Measurements from ENCODE around the gene DNAJC22. TPM values are rescaled to one million over a fixed set of nuclear protein-coding genes. Genes with fewer than 3 reads are reported as not detected.
"Not testable (repeated sequence)": the region's sequence is repeated elsewhere in the genome, so short reads cannot be mapped to it uniquely, and the experiment has no call there.

The DNAJC22 gene
- total RNA-seq, 1 donor from 2014 or later, result not detected

DNA sequence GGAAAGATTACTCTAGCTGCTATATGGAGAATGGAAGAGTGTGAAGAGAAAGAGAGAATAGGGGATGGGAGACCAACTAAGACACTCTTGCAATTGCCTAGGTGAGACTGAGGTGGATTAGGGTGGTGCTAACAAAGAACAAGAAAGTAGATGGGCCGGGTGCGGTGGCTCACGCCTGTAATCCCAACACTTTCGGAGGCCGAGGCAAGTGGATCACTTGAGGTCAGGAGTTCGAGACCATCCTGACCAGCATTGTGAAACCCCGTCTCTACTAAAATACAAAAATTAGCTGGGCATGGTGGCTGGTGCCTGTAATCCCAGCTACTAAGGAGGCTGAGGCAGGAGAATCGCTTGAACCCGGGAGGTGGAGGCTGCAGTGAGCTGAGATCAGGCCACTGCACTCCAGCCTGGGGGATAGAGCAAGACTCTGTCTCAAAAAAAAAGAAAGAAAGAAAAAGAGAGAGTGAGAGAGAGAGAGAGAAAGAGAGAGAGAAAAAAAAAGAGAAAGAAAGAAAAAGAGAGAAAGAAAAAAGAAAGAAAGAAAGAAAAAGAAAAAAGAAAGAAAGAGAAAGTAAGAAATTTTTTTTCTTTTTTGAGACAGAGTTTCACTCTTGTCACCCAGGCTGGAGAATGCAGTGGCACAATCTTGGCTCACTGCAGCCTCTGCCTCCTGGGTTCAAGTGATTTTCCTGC lies 26.1 kb upstream of the DNAJC22 start:
- not testable (repeated sequence) for H3K27ac ChIP-seq (ENCODE audit: low read depth, low read length); H3K9me3 ChIP-seq (ENCODE audit: control insufficient read depth in 3 of 3, low read length in 3 of 3); H3K36me3 ChIP-seq (ENCODE audit: control insufficient read depth in 3 of 3, insufficient read depth in 3 of 3, low read length in 3 of 3); H3K27me3 ChIP-seq (ENCODE audit: control insufficient read depth in 3 of 3, insufficient read depth in 3 of 3, low read length in 3 of 3); H3K9ac ChIP-seq (ENCODE audit: low read depth in 1 of 3, low read length in 3 of 3); H3K4me3 ChIP-seq (ENCODE audit: low read length in 3 of 3)
- H3K4me1 ChIP-seq (ENCODE audit: control insufficient read depth in 3 of 3, insufficient read depth in 3 of 3, low read length in 3 of 3), result peaks cover 6 to 14% (median 13%) of the 10 kb centered on the region in 3 donors

GRCh38 chr12:49322367-49322707 lies 24.4 kb upstream of the DNAJC22 start:
- H3K27ac ChIP-seq (ENCODE audit: low read depth, low read length), result no peak overlapping the region
- H3K4me3 ChIP-seq (ENCODE audit: low read length in 3 of 3), result peak overlapping the region; percentile 73 to 87 (median 76)
- H3K9ac ChIP-seq (ENCODE audit: low read depth in 1 of 3, low read length in 3 of 3), result peak overlapping the region; percentile 55 to 83 (median 65)
- H3K9me3 ChIP-seq (ENCODE audit: control insufficient read depth in 3 of 3, low read length in 3 of 3), result no peaks in the 10 kb centered on the region
- H3K4me1 ChIP-seq (ENCODE audit: control insufficient read depth in 3 of 3, insufficient read depth in 3 of 3, low read length in 3 of 3), result peaks cover 6 to 14% (median 13%) of the 10 kb centered on the region in 3 donors
- no peaks in the 10 kb centered on the region for H3K36me3 ChIP-seq (ENCODE audit: control insufficient read depth in 3 of 3, insufficient read depth in 3 of 3, low read length in 3 of 3)
- no peaks in the 10 kb centered on the region for H3K27me3 ChIP-seq (ENCODE audit: control insufficient read depth in 3 of 3, insufficient read depth in 3 of 3, low read length in 3 of 3)

DNA sequence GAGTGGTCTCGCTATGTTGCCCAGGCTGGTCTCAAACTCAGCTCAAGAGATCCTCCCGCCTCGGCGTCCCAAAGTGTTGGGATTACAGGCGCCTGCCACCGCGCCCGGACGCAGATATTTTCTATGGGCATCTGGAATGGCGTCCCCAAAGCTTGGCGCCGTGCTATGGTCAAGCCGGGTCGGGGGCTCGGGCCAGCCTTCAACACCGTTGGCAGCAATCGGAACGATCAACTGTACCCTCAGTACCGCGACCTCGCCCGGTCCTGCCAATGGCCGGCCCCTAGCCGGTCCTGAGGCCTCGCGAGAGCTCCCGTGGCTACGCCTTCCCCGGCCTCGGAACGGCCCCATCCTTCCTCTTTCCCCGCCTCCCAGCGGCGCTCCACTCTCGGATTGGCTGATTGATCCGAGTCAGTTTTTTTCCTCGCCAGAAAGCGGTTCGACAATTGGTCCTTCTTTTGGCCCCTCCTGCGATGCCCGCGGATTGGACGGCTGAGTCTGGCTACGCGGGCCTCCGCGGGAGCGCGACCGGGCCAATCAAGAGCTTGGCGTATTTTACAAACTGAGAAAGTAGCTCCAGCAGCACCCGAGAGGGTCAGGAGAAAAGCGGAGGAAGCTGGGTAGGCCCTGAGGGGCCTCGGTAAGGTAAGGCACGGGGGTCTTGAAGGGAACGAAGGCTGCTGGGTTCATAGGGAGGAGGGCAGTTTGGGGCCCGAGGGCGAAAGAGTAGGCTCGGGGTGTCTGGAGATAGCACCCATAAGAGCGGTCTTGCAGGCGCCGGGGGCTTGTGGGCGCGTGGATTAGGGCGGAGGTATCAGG lies 23.8 kb upstream of the DNAJC22 start, which contains the start of gene TROAP:
TROAP (plus strand) TSS at position 548 of the 816 bp plus-strand sequence. CDS start 354 bp downstream, outside the sequence.
- H3K36me3 ChIP-seq (ENCODE audit: control insufficient read depth in 3 of 3, insufficient read depth in 3 of 3, low read length in 3 of 3), result no peaks in the 10 kb centered on the region
- H3K9me3 ChIP-seq (ENCODE audit: control insufficient read depth in 3 of 3, low read length in 3 of 3), result no peaks in the 10 kb centered on the region
- no peaks in the 10 kb centered on the region for H3K27me3 ChIP-seq (ENCODE audit: control insufficient read depth in 3 of 3, insufficient read depth in 3 of 3, low read length in 3 of 3)
- H3K9ac ChIP-seq (ENCODE audit: low read depth in 1 of 3, low read length in 3 of 3), result peak within 1 kb of the TSS; percentile 65 to 83 (median 71)
- H3K4me3 ChIP-seq (ENCODE audit: low read length in 3 of 3), result peak within 1 kb of the TSS; percentile 78 to 91 (median 87)
- H3K27ac ChIP-seq (ENCODE audit: low read depth, low read length), result no peak within 1 kb of the TSS
- peaks cover 6 to 14% (median 13%) of the 10 kb centered on the region in 3 donors for H3K4me1 ChIP-seq (ENCODE audit: control insufficient read depth in 3 of 3, insufficient read depth in 3 of 3, low read length in 3 of 3)

GRCh38 chr12:49323524-49324097 lies 23.1 kb upstream of the DNAJC22 start:
- peak overlapping the region; percentile 61 to 71 (median 66) for H3K9ac ChIP-seq (ENCODE audit: low read depth in 1 of 3, low read length in 3 of 3)
- H3K27ac ChIP-seq (ENCODE audit: low read depth, low read length), result no peak overlapping the region
- no peaks in the 10 kb centered on the region for H3K9me3 ChIP-seq (ENCODE audit: control insufficient read depth in 3 of 3, low read length in 3 of 3)

DNA sequence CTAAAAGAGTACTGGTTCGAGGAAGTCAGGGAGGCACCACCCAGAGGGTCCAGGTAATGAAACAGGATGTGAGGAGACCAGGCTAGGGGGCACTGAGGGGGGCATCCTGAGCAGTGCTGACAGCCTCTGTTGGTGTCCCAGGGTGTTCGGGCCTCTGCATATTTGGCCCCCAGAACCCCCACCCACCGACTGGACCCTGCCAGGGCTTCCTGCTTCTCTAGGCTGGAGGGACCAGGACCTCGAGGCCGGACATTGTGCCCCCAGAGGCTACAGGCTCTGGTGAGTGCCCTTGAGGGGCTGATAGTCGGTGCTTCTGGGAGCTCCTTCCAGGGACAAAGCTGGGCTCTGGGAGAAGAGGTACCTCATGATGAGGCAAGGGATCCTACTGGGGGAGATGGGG lies 21.1 kb upstream of the DNAJC22 start:
- no peaks in the 10 kb centered on the region for H3K27me3 ChIP-seq (ENCODE audit: control insufficient read depth in 3 of 3, insufficient read depth in 3 of 3, low read length in 3 of 3)
- H3K9ac ChIP-seq (ENCODE audit: low read depth in 1 of 3, low read length in 3 of 3), result no peak overlapping the region
- no peaks in the 10 kb centered on the region for H3K36me3 ChIP-seq (ENCODE audit: control insufficient read depth in 3 of 3, insufficient read depth in 3 of 3, low read length in 3 of 3)
- H3K9me3 ChIP-seq (ENCODE audit: control insufficient read depth in 3 of 3, low read length in 3 of 3), result no peaks in the 10 kb centered on the region
- H3K4me1 ChIP-seq (ENCODE audit: control insufficient read depth in 3 of 3, insufficient read depth in 3 of 3, low read length in 3 of 3), result peaks cover 6 to 14% (median 13%) of the 10 kb centered on the region in 3 donors
- H3K4me3 ChIP-seq (ENCODE audit: low read length in 3 of 3), result no peak overlapping the region
- no peak overlapping the region for H3K27ac ChIP-seq (ENCODE audit: low read depth, low read length)

More at GRCh38 chr12:49323524-49324097, 23.1 kb upstream of the DNAJC22 start:
- Histone ChIP-seq H3K4me1 (ENCODE audit: control insufficient read depth in 3 of 3, insufficient read depth in 3 of 3, low read length in 3 of 3) (peaks cover 6 to 14% (median 13%) of the 10 kb centered on the region in 3 donors), H3K4me3 (ENCODE audit: low read length in 3 of 3) (peak overlapping the region; percentile 78 to 91 (median 82)), H3K36me3 (ENCODE audit: control insufficient read depth in 3 of 3, insufficient read depth in 3 of 3, low read length in 3 of 3) (no peaks in the 10 kb centered on the region), H3K27me3 (ENCODE audit: control insufficient read depth in 3 of 3, insufficient read depth in 3 of 3, low read length in 3 of 3) (no peaks in the 10 kb centered on the region)

DNA sequence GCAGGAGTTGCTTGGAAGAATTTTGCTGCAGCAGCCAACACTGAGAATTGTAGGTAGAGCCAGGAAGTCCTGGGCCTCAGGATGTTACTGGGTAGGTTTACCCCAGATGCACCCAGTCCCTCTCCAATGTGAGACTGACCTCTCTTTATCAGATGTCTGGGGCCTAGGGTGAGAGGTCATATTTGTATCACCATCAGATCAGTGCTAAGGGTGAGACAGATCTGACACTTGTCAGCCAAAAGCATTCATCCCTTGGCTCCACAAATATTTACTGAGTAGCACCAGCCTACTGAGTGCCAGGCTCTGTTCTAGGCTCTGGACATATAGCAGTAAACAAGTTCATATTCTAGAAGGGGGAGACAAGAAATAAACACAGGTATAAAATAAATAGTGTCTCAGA lies 19.3 kb upstream of the DNAJC22 start:
- Histone ChIP-seq H3K27ac (ENCODE audit: low read depth, low read length) (no peak overlapping the region), H3K36me3 (ENCODE audit: control insufficient read depth in 3 of 3, insufficient read depth in 3 of 3, low read length in 3 of 3) (no peaks in the 10 kb centered on the region), H3K9ac (ENCODE audit: low read depth in 1 of 3, low read length in 3 of 3) (no peak overlapping the region), H3K9me3 (ENCODE audit: control insufficient read depth in 3 of 3, low read length in 3 of 3) (no peaks in the 10 kb centered on the region), H3K27me3 (ENCODE audit: control insufficient read depth in 3 of 3, insufficient read depth in 3 of 3, low read length in 3 of 3) (peaks cover 0 to 10% (median 7%) of the 10 kb centered on the region in 3 donors), H3K4me1 (ENCODE audit: control insufficient read depth in 3 of 3, insufficient read depth in 3 of 3, low read length in 3 of 3) (peaks cover 9 to 17% (median 13%) of the 10 kb centered on the region in 3 donors), H3K4me3 (ENCODE audit: low read length in 3 of 3) (no peak overlapping the region)

GRCh38 chr12:49327887-49328286 lies 18.8 kb upstream of the DNAJC22 start:
- H3K4me1 ChIP-seq (ENCODE audit: control insufficient read depth in 3 of 3, insufficient read depth in 3 of 3, low read length in 3 of 3), result peaks cover 8 to 17% (median 13%) of the 10 kb centered on the region in 3 donors
- H3K36me3 ChIP-seq (ENCODE audit: control insufficient read depth in 3 of 3, insufficient read depth in 3 of 3, low read length in 3 of 3), result no peaks in the 10 kb centered on the region
- peaks cover 0 to 12% (median 10%) of the 10 kb centered on the region in 3 donors for H3K27me3 ChIP-seq (ENCODE audit: control insufficient read depth in 3 of 3, insufficient read depth in 3 of 3, low read length in 3 of 3)
- no peak overlapping the region for H3K27ac ChIP-seq (ENCODE audit: low read depth, low read length)
- no peak overlapping the region for H3K4me3 ChIP-seq (ENCODE audit: low read length in 3 of 3)
- no peak overlapping the region for H3K9ac ChIP-seq (ENCODE audit: low read depth in 1 of 3, low read length in 3 of 3)
- no peaks in the 10 kb centered on the region for H3K9me3 ChIP-seq (ENCODE audit: control insufficient read depth in 3 of 3, low read length in 3 of 3)

DNA sequence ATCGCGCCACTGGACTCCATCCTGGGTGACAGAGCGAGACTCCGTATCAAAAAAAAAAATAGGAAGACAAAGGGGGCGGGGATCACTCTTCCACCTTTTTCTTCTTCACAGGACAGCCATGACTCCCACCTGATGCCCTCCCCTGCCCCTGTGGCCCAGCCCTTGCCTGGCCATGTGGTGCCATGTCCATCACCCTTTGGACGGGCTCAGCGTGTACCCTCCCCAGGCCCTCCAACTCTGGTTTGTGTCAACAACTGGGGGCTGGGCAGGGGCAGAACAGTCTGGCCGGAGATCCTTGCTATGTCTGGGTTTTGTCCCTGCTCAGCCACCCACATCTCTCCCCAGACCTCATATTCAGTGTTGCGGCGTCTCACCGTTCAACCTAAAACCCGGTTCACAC lies 17.9 kb upstream of the DNAJC22 start:
- Histone ChIP-seq H3K36me3 (ENCODE audit: control insufficient read depth in 3 of 3, insufficient read depth in 3 of 3, low read length in 3 of 3) (no peaks in the 10 kb centered on the region), H3K27ac (ENCODE audit: low read depth, low read length) (no peak overlapping the region), H3K4me3 (ENCODE audit: low read length in 3 of 3) (no peak overlapping the region), H3K27me3 (ENCODE audit: control insufficient read depth in 3 of 3, insufficient read depth in 3 of 3, low read length in 3 of 3) (peaks cover 5 to 17% (median 10%) of the 10 kb centered on the region in 3 donors), H3K4me1 (ENCODE audit: control insufficient read depth in 3 of 3, insufficient read depth in 3 of 3, low read length in 3 of 3) (peaks cover under 1 to 11% (median 7%) of the 10 kb centered on the region in 3 donors), H3K9me3 (ENCODE audit: control insufficient read depth in 3 of 3, low read length in 3 of 3) (no peaks in the 10 kb centered on the region), H3K9ac (ENCODE audit: low read depth in 1 of 3, low read length in 3 of 3) (no peak overlapping the region)

DNA sequence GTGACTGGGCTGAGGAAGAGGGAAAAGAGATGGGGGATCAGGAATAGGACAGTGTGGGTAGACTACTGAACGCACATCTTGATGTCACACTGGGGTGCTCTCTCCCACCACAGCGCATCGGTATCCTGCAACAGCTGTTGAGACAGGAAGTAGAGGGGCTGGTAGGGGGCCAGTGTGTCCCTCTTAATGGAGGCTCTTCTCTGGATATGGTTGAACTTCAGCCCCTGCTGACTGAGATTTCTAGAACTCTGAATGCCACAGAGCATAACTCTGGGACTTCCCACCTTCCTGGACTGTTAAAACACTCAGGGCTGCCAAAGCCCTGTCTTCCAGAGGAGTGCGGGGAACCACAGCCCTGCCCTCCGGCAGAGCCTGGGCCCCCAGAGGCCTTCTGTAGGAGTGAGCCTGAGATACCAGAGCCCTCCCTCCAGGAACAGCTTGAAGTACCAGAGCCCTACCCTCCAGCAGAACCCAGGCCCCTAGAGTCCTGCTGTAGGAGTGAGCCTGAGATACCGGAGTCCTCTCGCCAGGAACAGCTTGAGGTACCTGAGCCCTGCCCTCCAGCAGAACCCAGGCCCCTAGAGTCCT lies 16.6 kb upstream of the DNAJC22 start:
- Histone ChIP-seq H3K9me3 (ENCODE audit: control insufficient read depth in 3 of 3, low read length in 3 of 3) (no peaks in the 10 kb centered on the region), H3K36me3 (ENCODE audit: control insufficient read depth in 3 of 3, insufficient read depth in 3 of 3, low read length in 3 of 3) (no peaks in the 10 kb centered on the region)

More for the DNA sequence above, 16.6 kb upstream of the DNAJC22 start:
- Histone ChIP-seq H3K4me1 (ENCODE audit: control insufficient read depth in 3 of 3, insufficient read depth in 3 of 3, low read length in 3 of 3) (peaks cover 0 to 11% (median 7%) of the 10 kb centered on the region in 3 donors), H3K9ac (ENCODE audit: low read depth in 1 of 3, low read length in 3 of 3) (peak overlapping the region in 1 of 3 donors; percentile 20), H3K27me3 (ENCODE audit: control insufficient read depth in 3 of 3, insufficient read depth in 3 of 3, low read length in 3 of 3) (peaks cover 19 to 30% (median 23%) of the 10 kb centered on the region in 3 donors), H3K4me3 (ENCODE audit: low read length in 3 of 3) (no peak overlapping the region), H3K27ac (ENCODE audit: low read depth, low read length) (no peak overlapping the region)

Measured in skeletal muscle tissue (tissue), 4 donors.